ENCODE results near the gene PITX1.
"Not testable (repeated sequence)": the region's sequence is repeated elsewhere in the genome, so short reads cannot be mapped to it uniquely, and the experiment has no call there.

The PITX1 gene

DNA sequence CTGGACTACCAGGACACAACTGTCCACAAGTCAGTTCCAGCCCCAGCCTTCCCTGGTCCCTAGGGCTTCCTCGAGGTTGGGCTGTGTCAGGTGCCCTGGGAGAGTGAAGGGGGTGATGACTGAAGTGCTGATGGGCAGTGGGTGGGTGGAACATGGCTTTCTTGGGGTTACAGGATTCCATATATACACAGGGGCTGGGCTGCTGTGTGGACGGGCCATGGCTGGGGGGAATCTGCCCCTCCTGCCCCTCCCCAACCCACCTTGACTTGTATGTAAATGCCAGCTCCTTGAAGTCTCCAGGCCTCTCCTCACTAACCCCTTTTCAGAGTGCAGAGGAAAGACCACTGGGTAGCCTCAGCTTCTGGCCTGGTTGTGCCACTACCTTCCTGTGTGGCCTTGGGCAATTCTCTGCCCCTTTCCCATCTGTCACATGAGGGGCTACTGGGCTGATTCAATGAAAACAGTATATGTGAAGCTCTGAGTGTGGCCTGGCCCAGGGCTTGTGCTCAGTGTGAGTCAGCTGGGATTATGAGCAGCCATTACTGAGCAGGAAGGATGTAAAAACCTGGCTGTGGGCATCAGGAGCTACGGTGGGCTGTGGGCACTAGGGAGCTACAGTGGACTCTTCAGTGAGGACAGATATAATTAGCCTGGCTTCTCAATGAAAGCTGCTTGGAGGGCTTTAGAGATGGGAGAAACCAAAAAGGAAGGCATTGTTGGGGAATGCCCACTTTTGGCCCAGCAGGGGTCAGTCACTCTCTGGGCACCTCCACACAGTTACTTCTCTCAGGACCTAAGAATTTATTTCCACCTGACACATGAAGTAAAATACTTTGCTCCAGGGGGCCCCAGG is 23.3 kb downstream of the PITX1 start:
- no peak overlapping the region for H3K9ac ChIP-seq (ENCODE audit: low read depth, low read length)
- no peak overlapping the region for H3K4me3 ChIP-seq (ENCODE audit: low read depth, low read length)
- no peaks in the 10 kb centered on the region for H3K27me3 ChIP-seq (ENCODE audit: control insufficient read depth, insufficient read depth, low read length)
- no peaks in the 10 kb centered on the region for H3K9me3 ChIP-seq (ENCODE audit: control insufficient read depth, insufficient read depth, low read length)
- no peaks in the 10 kb centered on the region for H3K4me1 ChIP-seq (ENCODE audit: control insufficient read depth, insufficient read depth, low read length)
- H3K36me3 ChIP-seq (ENCODE audit: control insufficient read depth, insufficient read depth, low read length) = no peaks in the 10 kb centered on the region

DNA sequence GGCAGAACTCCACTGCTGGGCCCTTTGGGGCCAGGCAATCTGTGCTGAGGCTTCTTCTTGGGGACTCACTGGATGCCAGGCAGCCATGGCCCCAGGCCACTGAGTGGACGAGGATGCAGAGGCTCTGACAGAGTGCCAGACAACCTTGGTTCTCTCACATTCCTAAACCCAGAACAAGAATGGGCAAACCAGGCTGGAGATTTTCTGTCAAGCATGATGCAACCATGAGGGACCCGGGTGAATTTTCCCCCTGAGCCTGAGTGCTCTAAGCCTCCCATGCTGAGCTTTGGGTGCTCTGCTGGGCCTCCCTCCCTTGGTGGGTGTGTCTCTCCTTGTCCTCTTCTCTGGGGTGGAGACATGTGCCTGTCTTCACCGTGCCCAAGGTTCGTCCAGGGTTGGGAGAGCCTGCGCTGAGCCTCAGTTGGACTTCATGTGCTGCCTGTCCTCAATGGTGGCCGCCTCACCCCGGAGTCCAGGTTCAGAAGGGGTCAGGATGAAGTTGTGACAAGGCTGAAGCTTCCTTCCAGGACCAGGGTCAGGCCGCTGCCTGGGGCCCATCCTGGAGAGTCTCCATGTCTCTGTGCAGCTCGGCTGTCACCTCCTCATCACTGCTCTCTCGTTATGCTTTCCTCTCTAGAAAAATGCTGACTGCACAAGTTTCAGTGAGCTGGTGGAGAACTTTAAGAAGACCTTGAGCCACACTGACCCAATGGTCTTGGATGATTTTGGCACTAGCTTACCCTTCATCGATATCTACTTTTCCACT is 24.1 kb downstream of the PITX1 start:
- no peak overlapping the region for H3K9ac ChIP-seq (ENCODE audit: low read depth, low read length)
- no peaks in the 10 kb centered on the region for H3K27me3 ChIP-seq (ENCODE audit: control insufficient read depth, insufficient read depth, low read length)
- H3K36me3 ChIP-seq (ENCODE audit: control insufficient read depth, insufficient read depth, low read length) = no peaks in the 10 kb centered on the region
- no peaks in the 10 kb centered on the region for H3K9me3 ChIP-seq (ENCODE audit: control insufficient read depth, insufficient read depth, low read length)
- no peak overlapping the region for H3K4me3 ChIP-seq (ENCODE audit: low read depth, low read length)
- no peaks in the 10 kb centered on the region for H3K4me1 ChIP-seq (ENCODE audit: control insufficient read depth, insufficient read depth, low read length)

DNA sequence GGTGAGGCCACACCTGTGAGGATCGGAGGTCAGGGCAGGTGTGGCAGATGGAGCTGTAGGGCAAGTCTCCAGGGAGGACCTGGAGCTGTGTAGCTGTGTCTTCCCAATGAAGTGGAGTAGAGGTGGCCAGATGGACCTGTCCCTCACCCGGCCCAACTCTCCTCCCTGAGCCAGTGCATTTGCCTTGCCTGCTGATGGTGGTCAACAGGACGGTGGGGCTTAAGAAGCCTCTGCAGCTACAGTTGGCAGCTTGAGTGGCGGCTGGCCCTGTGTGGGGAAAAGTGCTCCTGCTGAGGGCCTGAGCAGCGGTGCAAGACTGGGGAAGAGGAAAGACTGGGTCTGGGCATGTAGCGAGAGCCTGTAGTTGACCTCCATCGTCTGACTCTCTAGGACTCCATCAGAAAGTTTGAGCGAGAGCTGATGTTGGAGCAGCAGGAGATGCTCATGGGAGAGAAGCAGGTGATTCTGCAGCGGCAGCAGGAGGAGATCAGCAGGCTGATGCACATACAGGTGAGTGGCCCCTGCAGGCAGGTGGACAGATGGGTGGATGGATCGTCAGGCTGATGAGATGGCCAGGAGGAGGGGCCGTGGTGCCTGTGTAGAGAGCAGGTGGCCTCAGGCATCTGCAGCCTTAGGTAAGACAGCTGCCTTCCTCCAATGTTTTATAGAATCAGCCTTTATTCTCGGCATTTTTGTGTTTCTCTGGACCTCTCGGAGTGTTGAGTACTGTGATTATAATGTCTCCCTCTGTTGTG is 24.9 kb downstream of the PITX1 start:
- Histone ChIP-seq H3K27me3 (ENCODE audit: control insufficient read depth, insufficient read depth, low read length) (no peaks in the 10 kb centered on the region), H3K4me3 (ENCODE audit: low read depth, low read length) (no peak overlapping the region), H3K36me3 (ENCODE audit: control insufficient read depth, insufficient read depth, low read length) (no peaks in the 10 kb centered on the region), H3K4me1 (ENCODE audit: control insufficient read depth, insufficient read depth, low read length) (no peaks in the 10 kb centered on the region), H3K9me3 (ENCODE audit: control insufficient read depth, insufficient read depth, low read length) (no peaks in the 10 kb centered on the region), H3K9ac (ENCODE audit: low read depth, low read length) (no peak overlapping the region)

DNA sequence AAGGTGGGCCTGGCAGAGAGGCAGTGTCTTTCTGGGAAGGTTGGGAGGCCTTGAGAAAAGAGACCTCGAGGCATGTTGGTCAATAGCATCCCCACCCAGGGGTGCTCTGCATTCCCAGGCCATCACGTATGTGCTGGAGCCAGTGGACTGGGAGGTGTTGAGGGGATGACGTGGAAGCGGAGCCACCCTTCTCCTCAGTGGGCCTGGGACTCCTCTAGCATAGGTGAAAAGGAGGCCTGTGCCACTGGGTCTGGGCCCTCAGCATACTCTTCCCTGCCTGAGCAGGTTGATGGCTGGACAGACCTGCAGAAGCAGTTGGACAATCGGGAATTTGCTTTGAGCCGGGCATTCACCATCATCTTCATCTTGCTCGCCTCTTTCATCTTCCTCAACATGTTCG is 25.5 kb downstream of the PITX1 start:
- Histone ChIP-seq H3K9ac (ENCODE audit: low read depth, low read length) (no peak overlapping the region), H3K4me1 (ENCODE audit: control insufficient read depth, insufficient read depth, low read length) (no peaks in the 10 kb centered on the region)

DNA sequence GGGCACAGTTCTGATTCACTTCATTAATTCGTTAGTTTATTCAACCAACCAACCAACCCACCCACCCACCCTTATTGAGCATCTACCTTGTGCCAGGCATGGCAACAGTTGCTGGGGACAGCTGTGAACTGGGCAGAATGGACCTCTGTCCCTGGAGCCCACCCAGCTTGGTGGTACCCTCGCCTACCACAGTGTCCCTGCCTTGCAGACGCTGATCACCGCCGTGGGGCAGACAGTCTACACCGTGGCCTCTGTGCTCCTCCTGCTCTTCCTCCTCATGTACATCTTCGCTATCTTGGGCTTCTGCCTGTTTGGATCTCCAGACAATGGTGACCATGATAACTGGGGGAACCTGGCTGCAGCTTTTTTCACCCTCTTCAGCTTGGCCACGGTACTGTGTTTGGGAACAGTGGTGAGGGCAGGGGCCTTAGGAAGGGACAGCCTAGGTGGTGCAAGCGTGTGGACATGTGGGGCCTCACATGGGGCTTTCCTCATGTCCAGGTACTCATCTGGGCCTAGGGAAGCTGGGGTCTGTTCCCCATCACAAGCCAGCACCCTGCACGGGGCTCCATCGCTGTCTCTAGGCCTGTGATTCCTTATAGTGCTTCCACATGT is 26.2 kb downstream of the PITX1 start:
- Histone ChIP-seq H3K36me3 (ENCODE audit: control insufficient read depth, insufficient read depth, low read length) (no peaks in the 10 kb centered on the region), H3K4me3 (ENCODE audit: low read depth, low read length) (no peak overlapping the region), H3K27me3 (ENCODE audit: control insufficient read depth, insufficient read depth, low read length) (no peaks in the 10 kb centered on the region)

More for the DNA sequence above, 25.5 kb downstream of the PITX1 start:
- H3K9me3 ChIP-seq (ENCODE audit: control insufficient read depth, insufficient read depth, low read length) = no peaks in the 10 kb centered on the region
- H3K36me3 ChIP-seq (ENCODE audit: control insufficient read depth, insufficient read depth, low read length) = no peaks in the 10 kb centered on the region
- no peaks in the 10 kb centered on the region for H3K27me3 ChIP-seq (ENCODE audit: control insufficient read depth, insufficient read depth, low read length)
- H3K4me3 ChIP-seq (ENCODE audit: low read depth, low read length) = no peak overlapping the region

DNA sequence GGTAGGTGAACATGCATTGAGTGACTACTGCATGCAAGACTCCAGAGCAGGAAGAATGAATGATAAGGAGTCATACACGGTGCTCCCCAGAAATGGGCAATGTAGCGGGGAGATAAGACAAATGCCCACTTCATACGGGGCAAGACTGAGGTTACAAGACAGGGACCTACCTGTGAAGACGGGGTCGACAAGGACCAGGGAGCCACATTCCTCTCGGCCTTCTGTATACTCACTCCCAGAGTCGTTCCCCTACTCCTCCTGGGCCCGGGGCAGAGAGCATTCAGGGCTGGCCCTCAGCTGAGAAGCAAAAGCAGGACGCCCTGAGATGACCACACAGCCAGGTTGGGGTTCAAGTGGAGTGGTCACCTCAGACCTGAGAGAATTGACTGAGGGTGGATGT is 26.7 kb downstream of the PITX1 start:
- Histone ChIP-seq H3K4me3 (ENCODE audit: low read depth, low read length) (no peak overlapping the region), H3K27me3 (ENCODE audit: control insufficient read depth, insufficient read depth, low read length) (no peaks in the 10 kb centered on the region), H3K9me3 (ENCODE audit: control insufficient read depth, insufficient read depth, low read length) (no peaks in the 10 kb centered on the region), H3K4me1 (ENCODE audit: control insufficient read depth, insufficient read depth, low read length) (no peaks in the 10 kb centered on the region), H3K36me3 (ENCODE audit: control insufficient read depth, insufficient read depth, low read length) (no peaks in the 10 kb centered on the region), H3K9ac (ENCODE audit: low read depth, low read length) (no peak overlapping the region)

More for the DNA sequence above, 26.2 kb downstream of the PITX1 start:
- no peaks in the 10 kb centered on the region for H3K9me3 ChIP-seq (ENCODE audit: control insufficient read depth, insufficient read depth, low read length)
- no peaks in the 10 kb centered on the region for H3K4me1 ChIP-seq (ENCODE audit: control insufficient read depth, insufficient read depth, low read length)
- H3K9ac ChIP-seq (ENCODE audit: low read depth, low read length) = no peak overlapping the region

DNA sequence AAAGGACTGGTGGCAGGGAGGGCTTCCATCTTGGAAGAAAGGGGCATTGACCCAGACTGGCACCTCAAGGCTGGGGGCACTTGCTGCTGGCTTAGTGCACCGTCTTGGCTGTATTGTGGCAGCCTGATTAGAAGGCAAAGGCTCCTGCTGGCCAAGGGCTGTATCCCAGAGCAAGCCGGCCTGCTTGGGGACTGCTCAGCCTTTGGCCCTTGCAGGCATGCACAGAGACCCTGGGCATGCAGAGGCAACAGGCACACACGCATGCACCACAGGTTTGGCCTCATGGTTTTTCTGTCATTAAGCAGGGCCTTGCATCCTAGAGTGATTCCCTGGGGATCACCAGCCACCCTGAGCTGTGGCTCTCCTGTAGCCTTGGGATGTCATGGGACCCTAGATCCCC is 29.0 kb downstream of the PITX1 start:
- H3K4me3 ChIP-seq (ENCODE audit: low read depth, low read length) = no peak overlapping the region
- H3K36me3 ChIP-seq (ENCODE audit: control insufficient read depth, insufficient read depth, low read length) = no peaks in the 10 kb centered on the region
- no peaks in the 10 kb centered on the region for H3K27me3 ChIP-seq (ENCODE audit: control insufficient read depth, insufficient read depth, low read length)

DNA sequence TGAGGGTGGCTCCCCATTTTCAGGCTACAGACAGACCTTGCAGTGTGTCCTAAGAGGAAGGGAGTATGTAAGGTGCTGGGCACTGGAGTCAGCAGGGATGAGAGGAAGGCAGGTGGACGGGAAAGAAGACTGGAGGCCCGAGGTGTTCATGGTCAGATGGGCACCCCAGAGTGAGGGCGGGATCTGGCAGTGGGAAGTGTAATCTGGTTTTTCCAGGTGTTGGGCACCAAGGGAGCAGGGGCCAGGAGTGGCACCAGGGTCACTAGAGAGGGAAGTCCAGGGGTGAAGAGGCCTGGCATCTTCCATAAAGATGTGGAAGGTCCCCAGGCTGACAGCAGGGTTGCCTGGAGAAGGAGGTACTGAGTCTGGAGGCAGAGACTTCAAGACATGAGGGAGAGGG is 29.7 kb downstream of the PITX1 start:
- H3K9me3 ChIP-seq (ENCODE audit: control insufficient read depth, insufficient read depth, low read length) = no peaks in the 10 kb centered on the region
- no peak overlapping the region for H3K4me3 ChIP-seq (ENCODE audit: low read depth, low read length)
- H3K27me3 ChIP-seq (ENCODE audit: control insufficient read depth, insufficient read depth, low read length) = no peaks in the 10 kb centered on the region
- H3K9ac ChIP-seq (ENCODE audit: low read depth, low read length) = no peak overlapping the region
- H3K4me1 ChIP-seq (ENCODE audit: control insufficient read depth, insufficient read depth, low read length) = no peaks in the 10 kb centered on the region
- no peaks in the 10 kb centered on the region for H3K36me3 ChIP-seq (ENCODE audit: control insufficient read depth, insufficient read depth, low read length)

More for the DNA sequence above, 29.0 kb downstream of the PITX1 start:
- no peaks in the 10 kb centered on the region for H3K9me3 ChIP-seq (ENCODE audit: control insufficient read depth, insufficient read depth, low read length)
- H3K9ac ChIP-seq (ENCODE audit: low read depth, low read length) = no peak overlapping the region
- H3K4me1 ChIP-seq (ENCODE audit: control insufficient read depth, insufficient read depth, low read length) = no peaks in the 10 kb centered on the region

DNA sequence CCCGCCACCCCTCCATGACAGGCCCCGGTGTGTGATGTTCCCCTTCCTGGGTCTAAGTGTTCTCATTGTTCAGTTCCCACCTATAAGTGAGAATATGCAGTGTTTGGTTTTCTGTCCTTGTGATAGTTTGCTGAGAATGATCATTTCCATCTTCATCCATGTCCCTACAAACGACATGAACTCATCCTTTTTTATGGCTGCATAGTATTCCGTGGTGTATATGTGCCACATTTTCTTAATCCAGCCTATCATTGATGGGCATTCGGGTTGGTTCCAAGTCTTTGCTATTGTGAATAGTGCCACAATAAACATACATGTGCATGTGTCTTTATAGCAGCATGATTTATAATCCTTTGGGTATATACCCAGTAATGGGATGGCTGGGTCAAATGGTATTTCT is 36.0 kb downstream of the PITX1 start:
- H3K27me3 ChIP-seq (ENCODE audit: control insufficient read depth, insufficient read depth, low read length); H3K4me3 ChIP-seq (ENCODE audit: low read depth, low read length); H3K4me1 ChIP-seq (ENCODE audit: control insufficient read depth, insufficient read depth, low read length); H3K36me3 ChIP-seq (ENCODE audit: control insufficient read depth, insufficient read depth, low read length); H3K9me3 ChIP-seq (ENCODE audit: control insufficient read depth, insufficient read depth, low read length); H3K9ac ChIP-seq (ENCODE audit: low read depth, low read length): not testable (repeated sequence)

DNA sequence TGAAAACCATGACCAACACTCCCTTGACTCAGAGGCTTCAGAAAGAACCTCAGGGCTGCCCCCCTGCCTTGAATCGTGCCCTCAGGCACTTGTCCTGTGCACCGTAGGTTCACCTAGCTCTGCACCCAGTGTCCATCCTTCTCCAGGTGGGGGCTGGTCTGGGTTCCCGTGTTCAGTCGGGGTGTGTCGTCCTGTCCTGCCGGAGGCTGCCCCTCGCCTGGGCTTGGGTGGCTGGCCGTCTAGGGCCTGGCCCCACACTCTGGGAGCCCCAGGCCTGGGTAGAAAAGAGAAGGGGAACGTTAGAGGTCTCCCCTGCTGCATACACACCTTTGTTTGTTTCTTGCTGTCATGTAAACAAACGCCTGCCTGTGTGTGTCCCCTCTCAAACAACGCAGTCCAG is 37.0 kb downstream of the PITX1 start:
- H3K4me3 ChIP-seq (ENCODE audit: low read depth, low read length) = no peak overlapping the region

DNA sequence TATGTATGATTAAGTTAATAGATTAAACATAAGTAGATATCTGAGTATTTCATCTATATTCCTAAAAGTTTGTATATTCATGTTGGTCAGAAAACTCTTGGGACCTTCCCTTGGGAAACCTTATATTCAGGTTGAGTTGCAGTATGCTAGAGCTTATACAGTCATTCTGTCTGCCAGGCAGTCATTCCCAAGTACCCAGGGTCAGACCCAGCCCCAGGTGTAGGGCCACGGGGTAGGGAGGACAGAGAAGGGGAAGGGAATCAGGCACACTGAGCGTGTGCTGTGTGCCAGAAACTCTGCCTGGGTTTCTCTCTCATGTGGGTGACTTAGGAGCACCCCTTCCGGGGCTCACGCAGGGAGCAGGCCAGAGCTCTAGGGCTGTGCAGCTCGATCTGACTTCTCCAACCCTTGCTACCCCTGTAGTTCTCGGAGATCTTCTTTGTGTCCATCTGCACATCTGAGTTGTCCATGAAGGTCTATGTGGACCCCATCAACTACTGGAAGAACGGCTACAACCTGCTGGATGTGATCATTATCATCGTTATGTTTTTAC is 38.1 kb downstream of the PITX1 start:
- Histone ChIP-seq H3K4me3 (ENCODE audit: low read depth, low read length) (no peak overlapping the region), H3K9me3 (ENCODE audit: control insufficient read depth, insufficient read depth, low read length) (no peaks in the 10 kb centered on the region), H3K9ac (ENCODE audit: low read depth, low read length) (no peak overlapping the region), H3K4me1 (ENCODE audit: control insufficient read depth, insufficient read depth, low read length) (no peaks in the 10 kb centered on the region), H3K36me3 (ENCODE audit: control insufficient read depth, insufficient read depth, low read length) (no peaks in the 10 kb centered on the region), H3K27me3 (ENCODE audit: control insufficient read depth, insufficient read depth, low read length) (no peaks in the 10 kb centered on the region)

More for the DNA sequence above, 37.0 kb downstream of the PITX1 start:
- Histone ChIP-seq H3K27me3 (ENCODE audit: control insufficient read depth, insufficient read depth, low read length) (no peaks in the 10 kb centered on the region), H3K4me1 (ENCODE audit: control insufficient read depth, insufficient read depth, low read length) (no peaks in the 10 kb centered on the region), H3K36me3 (ENCODE audit: control insufficient read depth, insufficient read depth, low read length) (no peaks in the 10 kb centered on the region), H3K9me3 (ENCODE audit: control insufficient read depth, insufficient read depth, low read length) (no peaks in the 10 kb centered on the region), H3K9ac (ENCODE audit: low read depth, low read length) (no peak overlapping the region)

Data from iPS-15b (cell line).